NCI-H226 (cell line): ENCODE results near the gene CLDN3.
"Not testable (repeated sequence)": the region's sequence is repeated elsewhere in the genome, so short reads cannot be mapped to it uniquely, and the experiment has no call there.

Experiments
- DNase-seq: peaks from one replicate; pipeline ENCODE4 v3.0.0-alpha.2; 2015

The CLDN3 gene, protein sequence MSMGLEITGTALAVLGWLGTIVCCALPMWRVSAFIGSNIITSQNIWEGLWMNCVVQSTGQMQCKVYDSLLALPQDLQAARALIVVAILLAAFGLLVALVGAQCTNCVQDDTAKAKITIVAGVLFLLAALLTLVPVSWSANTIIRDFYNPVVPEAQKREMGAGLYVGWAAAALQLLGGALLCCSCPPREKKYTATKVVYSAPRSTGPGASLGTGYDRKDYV

DNA sequence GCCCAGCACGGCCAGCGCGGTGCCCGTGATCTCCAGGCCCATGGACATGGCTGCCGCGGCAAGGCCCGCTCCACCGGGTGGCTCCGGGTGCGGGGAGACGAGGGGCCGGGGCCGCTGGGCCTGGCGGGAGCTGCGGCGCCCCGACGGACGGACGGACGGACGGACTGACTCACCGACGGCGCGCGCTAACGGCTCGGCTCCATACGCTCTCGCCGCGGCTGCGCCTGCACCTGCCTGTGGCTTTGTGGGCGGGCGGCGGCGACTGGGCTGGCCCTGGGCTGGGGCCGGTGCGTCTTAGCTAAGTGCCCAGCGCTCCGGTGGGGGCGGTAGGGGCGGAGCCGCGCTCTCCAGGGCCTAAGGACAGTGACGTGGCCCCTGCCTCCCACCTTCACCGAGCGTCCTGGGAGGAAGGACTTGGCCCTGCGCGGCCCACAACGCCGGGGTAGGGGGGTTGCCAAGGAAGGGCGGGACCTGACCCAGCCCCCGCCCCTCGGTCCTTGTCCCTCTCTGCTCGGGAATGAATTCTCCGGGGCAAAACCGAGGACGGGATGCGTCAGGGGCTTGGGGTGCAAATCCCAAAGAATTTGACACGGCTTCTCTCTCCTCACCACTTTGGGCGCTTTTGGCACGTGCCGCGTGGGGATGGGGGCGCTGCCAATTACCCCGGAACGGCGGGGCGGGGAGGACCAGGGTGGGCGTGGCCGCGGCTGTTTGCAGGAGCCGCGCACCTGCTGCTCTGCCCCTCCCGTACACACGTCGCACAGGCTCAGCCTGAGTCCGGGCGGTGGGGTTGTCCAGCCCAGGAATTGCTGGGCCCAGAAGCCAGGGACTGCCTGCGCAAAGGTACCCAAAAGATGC lies at the start of gene CLDN3:
Gene CLDN3 (minus strand): TSS at position 269 of the 858 bp plus-strand sequence. CDS start 221 bp downstream, at position 48.
- DNase-seq, result no peak

DNA sequence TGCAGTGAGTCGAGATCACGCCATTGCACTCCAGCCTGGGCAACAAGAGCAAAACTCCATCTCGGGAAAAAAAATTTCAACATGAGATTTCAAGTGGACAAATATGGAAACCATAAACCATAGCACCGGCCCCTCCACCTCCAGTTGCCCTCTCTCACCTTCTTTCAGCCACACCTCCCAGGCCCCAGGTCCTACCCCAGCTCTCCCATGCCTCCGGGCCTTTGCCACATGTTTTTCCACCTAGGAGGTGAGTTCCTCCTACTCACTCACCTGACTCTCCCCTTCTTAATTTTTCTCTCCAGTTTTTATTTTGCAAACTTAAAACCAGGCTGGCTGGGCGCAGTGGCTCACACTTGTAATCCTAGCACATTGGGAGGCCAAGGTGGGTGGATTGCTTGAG lies 47.1 kb upstream of the CLDN3 start:
- DNase-seq, result no peak

- DNase-seq, result no peak
Measured at GRCh38 chr7:73815436-73815835, 45.4 kb upstream of the CLDN3 start.

GRCh38 chr7:73812996-73813395 lies 42.9 kb upstream of the CLDN3 start:
- no peak for DNase-seq

GRCh38 chr7:73811760-73812168 lies 41.7 kb upstream of the CLDN3 start:
- peak; percentile 29 for DNase-seq

DNA sequence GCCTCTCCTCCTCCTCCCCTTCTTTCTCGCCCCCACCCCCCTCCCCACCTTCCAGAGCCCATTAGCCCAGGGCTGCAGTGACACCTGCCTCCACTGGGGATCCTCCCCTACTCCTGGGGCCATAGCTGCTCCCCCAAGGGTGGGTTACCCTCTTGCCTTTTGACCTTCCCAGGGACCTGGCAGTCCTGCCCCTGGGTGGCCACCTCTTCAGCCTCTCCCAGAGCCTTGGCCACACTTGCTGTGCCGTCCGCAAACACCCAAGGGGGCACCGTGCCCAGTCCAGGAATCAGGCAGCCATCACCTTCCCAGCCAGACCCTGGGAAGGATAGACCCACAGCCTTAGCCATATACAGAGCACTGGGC lies 40.9 kb upstream of the CLDN3 start:
- DNase-seq, result no peak

DNA sequence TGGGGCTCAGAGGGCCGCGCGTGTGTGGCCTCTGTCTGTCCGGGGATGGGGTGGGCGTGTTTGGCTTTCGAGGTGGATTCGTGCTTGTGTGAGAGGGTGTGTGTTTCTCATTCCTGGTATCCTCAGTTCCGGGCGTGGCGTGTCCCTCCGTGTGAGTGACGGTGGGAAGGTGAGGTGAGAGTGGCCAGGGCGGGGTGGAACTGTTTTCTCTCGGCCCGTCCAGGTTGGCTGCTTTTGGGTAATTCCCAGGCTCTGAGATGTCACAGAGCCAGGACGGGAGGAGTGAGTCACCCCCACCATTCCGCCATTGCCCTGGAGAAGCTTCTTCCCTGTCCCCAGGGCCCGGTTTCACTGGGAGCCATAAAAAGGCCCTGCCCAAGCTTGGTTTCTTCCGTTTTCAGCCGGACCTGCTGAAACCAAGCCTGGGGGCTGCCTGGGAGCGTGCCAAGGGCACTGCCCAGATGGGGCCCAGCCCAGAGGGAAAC lies 39.4 kb upstream of the CLDN3 start:
- no peak for DNase-seq

GRCh38 chr7:73802459-73802858 lies 32.4 kb upstream of the CLDN3 start:
- DNase-seq, result no peak

DNA sequence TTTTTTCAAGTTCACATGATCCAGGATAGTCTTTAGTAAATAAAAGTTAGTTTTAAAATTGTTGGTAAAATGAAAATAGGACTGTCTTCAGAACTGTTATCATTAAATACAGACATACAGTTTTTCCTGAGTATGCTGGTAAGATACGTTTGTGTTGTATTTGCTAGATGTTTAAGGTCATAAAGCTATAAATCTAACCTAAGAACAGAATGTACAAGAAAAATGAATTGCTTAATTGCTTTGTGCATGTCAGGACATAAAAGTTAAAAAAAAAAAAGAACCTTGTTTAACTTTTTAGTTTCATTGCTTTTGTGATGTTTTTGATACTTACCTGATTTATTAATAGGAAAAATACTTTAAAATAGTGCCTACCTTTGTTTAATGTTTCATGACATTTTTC lies 31.5 kb upstream of the CLDN3 start:
- no peak for DNase-seq

DNA sequence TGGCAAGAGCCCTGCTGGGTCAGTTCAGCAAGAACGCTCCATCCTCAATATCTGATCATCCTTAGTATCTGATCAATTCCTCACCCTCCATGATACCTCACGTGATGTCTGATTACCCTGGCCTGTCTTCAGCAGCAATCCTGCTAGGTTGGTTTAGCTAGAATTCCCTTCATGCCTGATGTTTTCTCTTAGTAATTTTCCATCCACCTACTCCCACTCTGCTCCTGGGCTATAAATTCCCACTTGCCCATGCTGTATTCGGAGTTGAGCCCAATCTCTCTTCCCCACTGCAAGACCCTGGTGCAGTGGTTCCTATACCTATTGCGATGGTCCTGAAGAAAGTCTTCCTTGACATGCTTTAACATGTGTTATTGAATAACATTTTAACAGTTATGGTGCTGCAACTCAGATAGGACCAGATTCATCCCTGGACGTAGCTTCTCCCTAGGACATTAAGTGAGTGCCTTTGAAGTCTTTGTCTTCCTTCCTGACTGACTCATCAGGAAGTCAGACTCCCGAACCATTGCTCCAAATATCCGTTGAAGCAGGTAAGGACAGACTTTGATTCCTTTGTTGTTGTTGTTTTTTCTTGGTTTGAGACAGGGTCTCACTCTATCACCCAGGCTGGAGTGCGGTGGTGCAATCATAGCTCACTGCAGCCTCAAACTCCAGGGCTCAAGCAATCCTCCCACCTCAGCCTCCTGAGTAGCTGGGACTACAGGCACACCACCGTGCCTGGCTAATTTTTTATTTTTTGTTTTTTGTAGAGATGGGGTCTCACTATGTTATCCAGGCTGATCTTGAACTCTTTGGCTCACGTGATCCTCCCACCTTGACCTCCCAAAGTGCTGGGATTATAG lies 29.4 kb upstream of the CLDN3 start:
- no peak for DNase-seq

DNA sequence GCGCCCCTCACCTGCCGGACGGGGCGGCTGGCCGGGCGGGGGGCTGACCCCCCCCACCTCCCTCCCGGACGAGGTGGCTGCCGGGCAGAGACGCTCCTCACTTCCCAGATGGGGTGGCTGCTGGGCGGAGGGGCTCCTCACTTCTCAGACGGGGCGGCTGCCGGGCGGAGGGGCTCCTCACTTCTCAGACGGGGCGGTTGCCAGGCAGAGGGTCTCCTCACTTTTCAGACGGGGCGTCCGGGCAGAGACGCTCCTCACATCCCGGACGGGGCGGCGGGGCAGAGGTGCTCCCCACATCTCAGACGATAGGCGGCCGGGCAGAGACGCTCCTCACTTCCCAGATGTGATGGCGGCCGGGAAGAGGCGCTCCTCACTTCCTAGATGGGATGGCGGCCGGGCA lies 27.1 kb upstream of the CLDN3 start:
- not testable (repeated sequence) for DNase-seq

- DNase-seq, result not testable (repeated sequence)
Measured at GRCh38 chr7:73796656-73797055, 26.6 kb upstream of the CLDN3 start.

DNA sequence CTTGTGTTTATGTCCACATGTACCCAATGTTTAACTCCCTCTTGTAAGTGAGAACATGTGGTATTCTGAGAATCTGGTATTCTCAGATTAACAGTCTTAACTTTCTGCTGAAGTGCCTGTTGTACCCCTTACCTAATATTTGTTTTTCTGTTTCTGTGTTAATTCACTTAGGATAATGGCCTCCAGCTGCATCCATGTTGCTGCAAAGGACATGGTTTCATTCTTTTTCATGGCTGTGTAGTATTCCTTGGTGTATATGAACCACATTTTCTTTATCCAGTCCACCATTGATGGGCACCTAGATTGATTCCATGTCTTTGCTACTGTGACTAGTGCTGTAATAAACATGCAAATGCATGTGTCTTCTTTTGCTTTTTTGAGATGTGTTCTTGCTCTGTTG lies 25.1 kb upstream of the CLDN3 start:
- DNase-seq, result not testable (repeated sequence)

GRCh38 chr7:73791170-73791690 lies 21.2 kb upstream of the CLDN3 start:
- DNase-seq, result not testable (repeated sequence)

GRCh38 chr7:73789051-73789450 lies 19.0 kb upstream of the CLDN3 start:
- DNase-seq, result no peak

DNA sequence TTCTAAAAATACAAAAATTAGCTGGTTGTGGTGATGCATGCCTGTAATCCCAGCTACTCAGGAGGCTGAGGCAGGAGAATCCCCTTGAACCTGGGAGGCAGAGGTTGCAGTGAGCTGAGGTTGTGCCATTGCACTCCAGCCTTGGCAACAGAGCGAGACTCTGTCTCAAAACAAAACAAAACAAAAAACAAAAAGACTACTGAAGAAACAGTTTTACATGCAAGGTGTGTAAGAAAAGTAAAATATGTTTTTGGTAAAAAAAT lies 17.6 kb upstream of the CLDN3 start:
- not testable (repeated sequence) for DNase-seq

DNA sequence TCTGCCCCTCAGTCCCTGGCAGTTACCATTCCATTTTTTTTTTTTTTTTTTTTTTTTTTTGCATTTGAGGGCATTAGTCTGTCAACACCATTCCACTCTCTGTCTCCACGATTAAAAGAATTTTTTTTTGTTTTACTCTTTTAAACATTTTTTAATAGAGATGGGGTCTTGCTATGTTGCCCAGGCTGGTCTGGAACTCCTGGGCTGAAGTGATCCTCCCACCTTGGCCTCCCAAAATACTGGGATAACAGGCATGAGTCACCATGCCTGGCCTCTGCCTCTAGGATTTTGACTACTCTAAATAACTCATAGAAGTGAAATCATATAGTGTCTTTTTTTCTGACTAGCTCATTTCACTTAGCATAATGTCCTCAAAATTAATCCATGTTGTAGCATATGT lies 16.5 kb upstream of the CLDN3 start:
- DNase-seq, result no peak

- DNase-seq, result peak; percentile 43
Measured at GRCh38 chr7:73779517-73779916, 9.4 kb upstream of the CLDN3 start.

DNA sequence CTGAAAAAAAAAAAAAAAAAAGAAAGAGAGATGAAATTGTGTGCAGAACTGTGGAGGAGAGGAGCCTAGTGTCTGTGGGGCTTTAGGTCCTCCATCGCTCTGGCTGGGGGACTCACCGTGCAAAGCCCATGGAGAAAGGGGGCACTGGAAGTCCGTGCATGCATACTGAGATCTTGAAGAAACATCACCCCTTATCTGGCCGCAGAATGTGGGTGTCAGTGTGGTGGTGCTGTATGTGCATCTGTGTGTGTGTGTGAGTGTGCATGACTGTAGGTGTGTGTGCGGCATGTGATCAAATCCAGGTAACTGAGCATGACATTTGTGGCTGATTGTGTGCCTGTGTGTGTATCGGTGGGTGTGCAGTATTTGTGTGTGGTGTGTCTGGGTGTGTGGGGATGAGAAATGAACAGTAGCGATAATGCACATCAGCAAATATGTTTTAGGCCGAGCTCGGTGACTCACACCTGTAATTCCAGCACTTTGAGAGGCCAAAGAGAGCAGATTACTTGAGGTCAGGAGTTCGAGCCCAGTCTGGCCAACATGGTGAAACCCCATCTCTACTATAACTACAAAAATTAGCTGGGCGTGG lies 8.8 kb upstream of the CLDN3 start:
- DNase-seq, result no peak

DNA sequence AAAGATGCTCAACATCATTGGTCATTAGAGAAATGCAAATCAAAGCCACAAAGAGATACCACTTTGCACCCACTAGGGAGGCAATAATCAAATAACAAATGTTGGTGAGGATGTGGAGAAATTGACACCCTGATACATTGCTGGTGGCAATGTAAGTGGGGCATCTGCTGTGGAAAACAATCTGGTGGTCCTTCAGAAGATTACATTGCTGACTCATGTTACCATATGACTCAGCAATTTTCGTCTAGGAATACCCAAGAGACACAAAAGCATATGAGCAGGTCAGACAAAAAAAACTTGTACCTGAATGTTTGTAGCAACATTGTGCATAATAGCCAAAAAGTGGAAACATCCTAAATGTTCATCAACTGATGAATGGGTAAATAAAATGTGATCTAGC lies 4.9 kb upstream of the CLDN3 start:
- no peak for DNase-seq

DNA sequence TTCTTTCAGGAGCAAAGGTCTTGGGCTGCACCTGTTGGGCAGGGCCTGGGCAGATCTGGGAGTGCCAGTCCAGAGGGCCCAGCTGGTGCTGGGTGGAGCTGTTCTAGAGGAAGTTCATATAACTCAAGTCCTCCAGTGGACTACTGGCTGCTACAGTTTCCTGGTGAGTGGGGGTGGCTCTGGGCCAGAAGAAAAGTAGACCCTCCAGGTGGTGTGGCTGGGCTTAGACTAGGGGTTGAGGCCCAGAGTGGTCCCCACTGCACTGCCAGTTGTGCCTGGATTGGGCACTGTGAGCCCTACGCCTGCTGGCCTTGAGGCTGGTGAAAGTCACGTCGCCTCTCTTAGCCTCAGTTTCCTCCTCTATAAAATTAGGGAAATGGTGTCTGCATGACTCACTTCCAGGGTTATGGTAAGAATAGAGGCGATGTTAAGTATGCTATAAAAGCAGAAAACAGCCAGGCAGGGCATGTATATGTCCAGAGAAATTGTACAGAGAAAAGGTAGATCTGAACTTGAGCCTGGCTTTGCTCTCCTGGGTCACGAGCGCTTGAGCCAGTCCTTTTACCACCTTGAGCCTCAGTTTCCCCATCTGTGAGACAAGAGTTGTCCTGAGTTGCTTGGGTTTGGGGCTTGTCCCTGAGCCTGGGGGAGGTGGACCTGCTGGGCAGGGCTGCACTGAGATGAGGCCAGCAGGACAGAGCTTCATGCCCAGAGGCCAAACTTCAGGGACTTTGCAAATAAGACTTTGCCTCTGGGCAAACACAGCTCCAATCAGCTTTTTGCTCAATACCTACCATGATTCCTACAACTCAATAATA lies 3.8 kb upstream of the CLDN3 start:
- no peak for DNase-seq
